ENCODE results near the gene CENPC.

- TF ChIP-seq CTCF (IDR thresholded peaks at IDR 0.05) (no peak), POLR2A (IDR thresholded peaks at IDR 0.05) (no peak)
These were observed 107.2 kb downstream of the CENPC start for GRCh38 chr4:67437974-67438713.

All from testis (tissue), 2 donors.